22Rv1 (cell line): ENCODE measurements around the gene PI4K2A.
"Not testable (repeated sequence)": the region's sequence is repeated elsewhere in the genome, so short reads cannot be mapped to it uniquely, and the experiment has no call there.

ENCODE experiments used
- H3K27ac ChIP-seq: fragments of 450-650 bp; 2 replicates; pipeline ENCODE4 v1.5.1; 2017
- ZFX ChIP-seq: fragments of 450-650 bp; IDR thresholded peaks from 2 replicates; pipeline ENCODE4 v1.6.1; 2017; ENCODE audit warnings: antibody characterized with exemption, borderline replicate concordance
- TF ChIP-seq, protein P1 (sequence below): fragments of 450-650 bp; IDR thresholded peaks from 2 replicates; pipeline ENCODE4 v1.5.1; 2017; ENCODE audit warnings: mild to moderate bottlenecking

Gene PI4K2A

DNA sequence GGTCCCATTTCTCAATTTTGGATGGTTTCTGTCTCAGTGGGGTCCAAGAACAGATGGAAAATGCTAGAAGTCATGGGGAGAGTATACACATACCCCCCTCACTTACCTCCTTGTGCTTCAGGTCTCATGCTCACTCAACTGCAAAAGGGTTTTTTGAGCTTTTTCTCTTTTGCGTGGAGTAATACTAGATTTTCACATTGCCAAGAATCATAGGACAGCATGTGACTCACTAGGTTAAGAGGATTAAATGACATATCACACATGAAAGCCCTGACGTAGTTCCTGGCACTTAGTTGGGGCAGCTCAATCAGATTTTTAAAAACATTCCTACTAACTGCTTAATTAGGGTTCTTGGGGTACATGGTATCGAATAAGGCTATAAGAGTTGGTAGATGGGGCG is 4.5 kb downstream of the PI4K2A start:
- H3K27ac ChIP-seq = no peak overlapping the region
- TF ChIP-seq, protein P1, sequence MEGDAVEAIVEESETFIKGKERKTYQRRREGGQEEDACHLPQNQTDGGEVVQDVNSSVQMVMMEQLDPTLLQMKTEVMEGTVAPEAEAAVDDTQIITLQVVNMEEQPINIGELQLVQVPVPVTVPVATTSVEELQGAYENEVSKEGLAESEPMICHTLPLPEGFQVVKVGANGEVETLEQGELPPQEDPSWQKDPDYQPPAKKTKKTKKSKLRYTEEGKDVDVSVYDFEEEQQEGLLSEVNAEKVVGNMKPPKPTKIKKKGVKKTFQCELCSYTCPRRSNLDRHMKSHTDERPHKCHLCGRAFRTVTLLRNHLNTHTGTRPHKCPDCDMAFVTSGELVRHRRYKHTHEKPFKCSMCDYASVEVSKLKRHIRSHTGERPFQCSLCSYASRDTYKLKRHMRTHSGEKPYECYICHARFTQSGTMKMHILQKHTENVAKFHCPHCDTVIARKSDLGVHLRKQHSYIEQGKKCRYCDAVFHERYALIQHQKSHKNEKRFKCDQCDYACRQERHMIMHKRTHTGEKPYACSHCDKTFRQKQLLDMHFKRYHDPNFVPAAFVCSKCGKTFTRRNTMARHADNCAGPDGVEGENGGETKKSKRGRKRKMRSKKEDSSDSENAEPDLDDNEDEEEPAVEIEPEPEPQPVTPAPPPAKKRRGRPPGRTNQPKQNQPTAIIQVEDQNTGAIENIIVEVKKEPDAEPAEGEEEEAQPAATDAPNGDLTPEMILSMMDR = no peak
- TF ChIP-seq ZFX = no peak

DNA sequence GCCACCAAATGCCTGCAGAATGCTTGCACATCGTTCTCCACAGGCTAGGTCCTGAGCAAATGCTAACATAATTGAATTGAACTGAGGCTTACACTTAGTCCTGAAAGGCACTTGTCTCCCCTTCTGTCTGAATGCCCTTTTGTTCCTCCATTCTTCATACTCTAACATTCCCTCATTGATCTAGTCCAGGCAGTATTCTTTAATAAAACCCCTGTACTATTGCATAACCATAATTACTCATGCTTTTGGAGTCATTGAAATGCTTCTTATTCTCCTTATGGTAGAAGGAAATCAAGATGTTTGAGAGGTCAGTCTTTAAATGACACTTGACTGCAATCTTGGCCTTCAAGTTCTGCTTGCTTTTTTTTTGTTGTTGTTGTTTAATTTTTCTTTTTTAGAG is 7.1 kb downstream of the PI4K2A start:
- no peak overlapping the region for H3K27ac ChIP-seq
- TF ChIP-seq ZFX = no peak
- TF ChIP-seq, protein P1 = no peak

DNA sequence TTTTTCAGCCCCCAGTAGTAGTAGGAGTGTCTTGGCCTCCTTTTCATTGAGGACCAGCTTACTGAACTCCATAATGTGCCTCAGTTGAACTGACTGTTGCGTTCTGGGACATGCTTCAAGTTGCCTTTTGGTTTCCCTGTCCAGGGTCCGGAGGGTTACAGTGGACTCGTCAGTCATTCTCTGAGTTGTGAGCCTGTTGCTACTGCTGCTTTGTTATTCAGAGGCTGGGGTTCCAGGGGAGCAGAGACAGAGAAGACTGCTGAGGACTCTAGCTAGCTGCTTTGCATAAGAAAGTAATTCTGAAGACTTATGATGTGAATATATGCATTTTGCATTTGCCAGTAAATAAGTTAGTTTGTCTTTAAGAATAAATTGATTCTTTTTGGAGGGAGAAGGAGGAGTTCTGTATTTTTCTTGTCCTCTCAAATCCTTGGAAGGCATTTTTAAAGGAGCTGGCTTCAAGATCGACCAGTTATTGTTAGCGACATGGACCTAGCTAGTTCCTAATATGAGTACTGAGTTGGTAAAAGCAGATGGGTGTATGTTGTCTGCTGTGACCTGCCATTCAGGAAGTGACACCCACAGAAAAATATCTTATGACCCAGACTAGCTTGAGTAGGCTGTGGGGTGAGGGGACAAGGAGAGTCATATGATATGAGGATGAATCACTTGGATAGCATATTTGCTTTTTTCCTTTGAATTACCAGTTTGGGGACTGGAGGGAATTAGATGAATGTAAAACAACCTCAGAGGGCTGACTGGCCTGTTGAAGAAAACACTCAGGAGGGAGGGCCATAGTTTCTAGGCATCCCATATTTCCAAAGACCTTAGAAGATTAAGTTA is 8.3 kb downstream of the PI4K2A start:
- no peak overlapping the region for H3K27ac ChIP-seq
- TF ChIP-seq, protein P1 = no peak
- TF ChIP-seq ZFX = no peak

DNA sequence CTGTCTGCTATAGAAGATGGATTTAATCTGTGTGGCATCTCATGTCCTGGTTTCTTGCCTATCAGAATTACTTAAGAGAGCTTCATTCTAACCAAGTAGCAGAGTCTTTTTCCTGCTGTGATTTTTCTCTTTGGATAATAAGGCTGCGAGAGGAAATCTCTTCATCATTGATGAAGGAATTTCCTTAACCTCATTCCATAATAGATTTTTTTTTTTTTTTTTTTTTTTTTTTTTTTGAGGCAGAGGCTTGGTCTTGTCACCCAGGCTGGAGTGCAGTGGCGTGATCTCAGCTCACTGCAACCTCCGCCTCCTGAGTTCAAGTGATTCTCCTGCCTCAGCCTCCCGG is 8.9 kb downstream of the PI4K2A start:
- H3K27ac ChIP-seq = not testable (repeated sequence)

- TF ChIP-seq ZFX = no peak
- TF ChIP-seq, protein P1 = no peak
- no peak overlapping the region for H3K27ac ChIP-seq
Measured at GRCh38 chr10:97650726-97651125, 10.3 kb downstream of the PI4K2A start.

- no peak overlapping the region for H3K27ac ChIP-seq
- TF ChIP-seq ZFX = no peak
- TF ChIP-seq, protein P1 = no peak
Measured at GRCh38 chr10:97651773-97652172, 11.3 kb downstream of the PI4K2A start.

DNA sequence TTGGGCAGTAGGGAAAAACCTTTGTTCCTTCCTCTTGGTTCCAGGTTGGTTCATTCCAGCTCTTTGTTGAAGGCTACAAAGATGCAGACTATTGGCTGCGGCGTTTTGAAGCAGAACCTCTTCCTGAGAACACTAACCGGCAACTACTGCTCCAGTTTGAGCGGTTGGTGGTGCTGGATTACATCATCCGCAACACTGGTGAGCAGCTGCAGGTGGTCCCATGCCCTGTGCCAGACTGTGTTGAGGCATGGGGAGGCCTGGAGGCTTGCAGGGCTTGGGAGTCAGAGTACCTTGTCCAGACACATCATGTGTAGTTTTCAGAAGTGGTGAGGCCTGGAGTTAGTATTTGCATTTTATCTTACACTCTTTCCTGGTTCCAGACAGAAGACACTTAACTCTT is 16.3 kb downstream of the PI4K2A start:
- no peak for TF ChIP-seq ZFX
- TF ChIP-seq, protein P1 = no peak
- H3K27ac ChIP-seq = no peak overlapping the region

- no peak overlapping the region for H3K27ac ChIP-seq
- TF ChIP-seq ZFX = no peak
- TF ChIP-seq, protein P1 = no peak
Measured at GRCh38 chr10:97659589-97659988, 19.1 kb downstream of the PI4K2A start.
